ENCODE measurements around the gene ANP32A. TPM values are rescaled to one million over a fixed set of nuclear protein-coding genes. Genes with fewer than 3 reads are reported as not detected.

ANP32A gene
- polyA plus RNA-seq, 1 donor (not counting 4 experiments of a cell fraction or from before 2014, with no cell fraction given): 93.6 TPM

- dilution Hi-C loops (cut with MboI; ENCODE audit: extremely low pct_ligation_motif_present, low sequenced_read_pairs): no loop called here
- Histone ChIP-seq H2AFZ (ENCODE audit: control insufficient read depth, low read length) (no peak overlapping the region), H4K20me1 (ENCODE audit: control insufficient read depth, extremely low read depth, insufficient read depth, low read length) (peaks cover 2% of the 10 kb centered on the region), H3K27ac (ENCODE audit: control insufficient read depth, insufficient read depth, low read length) (no peak overlapping the region), H3K36me3 (ENCODE audit: control insufficient read depth in 2 of 2, extremely low read depth in 1 of 2, insufficient read depth in 2 of 2, low read length in 2 of 2) (peaks cover 21 to 24% of the 10 kb centered on the region in 2 experiments), H3K4me2 (ENCODE audit: control insufficient read depth, extremely low read depth, insufficient read depth, low read depth, low read length) (no peak overlapping the region), H3K79me2 (ENCODE audit: control insufficient read depth, insufficient read depth, low read length) (peaks cover 31% of the 10 kb centered on the region), H3K4me1 (ENCODE audit: control insufficient read depth, extremely low read depth, insufficient read depth, low read length) (peaks cover 10% of the 10 kb centered on the region), H3K9ac (ENCODE audit: control insufficient read depth, extremely low read depth, insufficient read depth, low read length) (no peak overlapping the region), H3K27me3 (ENCODE audit: control insufficient read depth, extremely low read depth, insufficient read depth, low read length) (no peaks in the 10 kb centered on the region), H3K9me1 (ENCODE audit: control insufficient read depth, extremely low read depth, insufficient read depth, low read length) (no peaks in the 10 kb centered on the region), H3K9me3 (ENCODE audit: control insufficient read depth, low read depth, low read length) (no peaks in the 10 kb centered on the region), H3K4me3 (ENCODE audit: control insufficient read depth in 2 of 3, extremely low read depth in 1 of 3, insufficient read depth in 2 of 3, low read depth in 1 of 3, low read length in 3 of 3) (no peak overlapping the region)
- TF ChIP-seq EZH2 (IDR thresholded peaks at IDR 0.05; ENCODE audit: low read length): no peak
- TF ChIP-seq, protein P1, sequence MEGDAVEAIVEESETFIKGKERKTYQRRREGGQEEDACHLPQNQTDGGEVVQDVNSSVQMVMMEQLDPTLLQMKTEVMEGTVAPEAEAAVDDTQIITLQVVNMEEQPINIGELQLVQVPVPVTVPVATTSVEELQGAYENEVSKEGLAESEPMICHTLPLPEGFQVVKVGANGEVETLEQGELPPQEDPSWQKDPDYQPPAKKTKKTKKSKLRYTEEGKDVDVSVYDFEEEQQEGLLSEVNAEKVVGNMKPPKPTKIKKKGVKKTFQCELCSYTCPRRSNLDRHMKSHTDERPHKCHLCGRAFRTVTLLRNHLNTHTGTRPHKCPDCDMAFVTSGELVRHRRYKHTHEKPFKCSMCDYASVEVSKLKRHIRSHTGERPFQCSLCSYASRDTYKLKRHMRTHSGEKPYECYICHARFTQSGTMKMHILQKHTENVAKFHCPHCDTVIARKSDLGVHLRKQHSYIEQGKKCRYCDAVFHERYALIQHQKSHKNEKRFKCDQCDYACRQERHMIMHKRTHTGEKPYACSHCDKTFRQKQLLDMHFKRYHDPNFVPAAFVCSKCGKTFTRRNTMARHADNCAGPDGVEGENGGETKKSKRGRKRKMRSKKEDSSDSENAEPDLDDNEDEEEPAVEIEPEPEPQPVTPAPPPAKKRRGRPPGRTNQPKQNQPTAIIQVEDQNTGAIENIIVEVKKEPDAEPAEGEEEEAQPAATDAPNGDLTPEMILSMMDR (optimal IDR thresholded peaks at IDR 0.05 in 1 of 3, IDR thresholded peaks at IDR 0.05 in 1 of 3, conservative IDR thresholded peaks at IDR 0.05 in 1 of 3; ENCODE audit: extremely low read depth in 1 of 3, insufficient read depth in 2 of 3, low read length in 3 of 3): no peak
- FAIRE-seq (no peak), DNase-seq (ENCODE audit: low read depth, low spot score) (no peak)
These were observed 33.9 kb downstream of the ANP32A start for GRCh38 chr15:68786753-68787152.

GRCh38 chr15:68785541-68785940, 35.2 kb downstream of the ANP32A start:
- peaks cover 24 to 29% of the 10 kb centered on the region in 2 experiments for H3K36me3 ChIP-seq (ENCODE audit: control insufficient read depth in 2 of 2, extremely low read depth in 1 of 2, insufficient read depth in 2 of 2, low read length in 2 of 2)
- dilution Hi-C loops (cut with MboI; ENCODE audit: extremely low pct_ligation_motif_present, low sequenced_read_pairs): no loop called here
- peaks cover 2% of the 10 kb centered on the region for H4K20me1 ChIP-seq (ENCODE audit: control insufficient read depth, extremely low read depth, insufficient read depth, low read length)
- FAIRE-seq (no peak), DNase-seq (ENCODE audit: low read depth, low spot score) (no peak)
- no peak overlapping the region for H2AFZ ChIP-seq (ENCODE audit: control insufficient read depth, low read length)
- no peaks in the 10 kb centered on the region for H3K9me3 ChIP-seq (ENCODE audit: control insufficient read depth, low read depth, low read length)
- no peaks in the 10 kb centered on the region for H3K27me3 ChIP-seq (ENCODE audit: control insufficient read depth, extremely low read depth, insufficient read depth, low read length)
- no peak overlapping the region for H3K4me2 ChIP-seq (ENCODE audit: control insufficient read depth, extremely low read depth, insufficient read depth, low read depth, low read length)
- H3K4me1 ChIP-seq (ENCODE audit: control insufficient read depth, extremely low read depth, insufficient read depth, low read length): peaks cover 10% of the 10 kb centered on the region
- no peak overlapping the region for H3K27ac ChIP-seq (ENCODE audit: control insufficient read depth, insufficient read depth, low read length)
- no peak overlapping the region for H3K4me3 ChIP-seq (ENCODE audit: control insufficient read depth in 2 of 3, extremely low read depth in 1 of 3, insufficient read depth in 2 of 3, low read depth in 1 of 3, low read length in 3 of 3)
- TF ChIP-seq EZH2 (IDR thresholded peaks at IDR 0.05; ENCODE audit: low read length): no peak
- TF ChIP-seq, protein P1 (optimal IDR thresholded peaks at IDR 0.05 in 1 of 3, IDR thresholded peaks at IDR 0.05 in 1 of 3, conservative IDR thresholded peaks at IDR 0.05 in 1 of 3; ENCODE audit: extremely low read depth in 1 of 3, insufficient read depth in 2 of 3, low read length in 3 of 3): no peak
- no peak overlapping the region for H3K9ac ChIP-seq (ENCODE audit: control insufficient read depth, extremely low read depth, insufficient read depth, low read length)
- no peaks in the 10 kb centered on the region for H3K9me1 ChIP-seq (ENCODE audit: control insufficient read depth, extremely low read depth, insufficient read depth, low read length)
- peaks cover 21% of the 10 kb centered on the region for H3K79me2 ChIP-seq (ENCODE audit: control insufficient read depth, insufficient read depth, low read length)
